NCI-H146 treated with DMSO at 0.1 percent for 48 hours (cell line): ENCODE measurements around the gene HAGH.
"Not testable (repeated sequence)": the region's sequence is repeated elsewhere in the genome, so short reads cannot be mapped to it uniquely, and the experiment has no call there.

Source experiments
- DNase-seq: peaks from one replicate; lab custom pipeline; 2025; ENCODE audit not compliant: unreplicated experiment; lab: John Stamatoyannopoulos, UW

Gene HAGH

DNA sequence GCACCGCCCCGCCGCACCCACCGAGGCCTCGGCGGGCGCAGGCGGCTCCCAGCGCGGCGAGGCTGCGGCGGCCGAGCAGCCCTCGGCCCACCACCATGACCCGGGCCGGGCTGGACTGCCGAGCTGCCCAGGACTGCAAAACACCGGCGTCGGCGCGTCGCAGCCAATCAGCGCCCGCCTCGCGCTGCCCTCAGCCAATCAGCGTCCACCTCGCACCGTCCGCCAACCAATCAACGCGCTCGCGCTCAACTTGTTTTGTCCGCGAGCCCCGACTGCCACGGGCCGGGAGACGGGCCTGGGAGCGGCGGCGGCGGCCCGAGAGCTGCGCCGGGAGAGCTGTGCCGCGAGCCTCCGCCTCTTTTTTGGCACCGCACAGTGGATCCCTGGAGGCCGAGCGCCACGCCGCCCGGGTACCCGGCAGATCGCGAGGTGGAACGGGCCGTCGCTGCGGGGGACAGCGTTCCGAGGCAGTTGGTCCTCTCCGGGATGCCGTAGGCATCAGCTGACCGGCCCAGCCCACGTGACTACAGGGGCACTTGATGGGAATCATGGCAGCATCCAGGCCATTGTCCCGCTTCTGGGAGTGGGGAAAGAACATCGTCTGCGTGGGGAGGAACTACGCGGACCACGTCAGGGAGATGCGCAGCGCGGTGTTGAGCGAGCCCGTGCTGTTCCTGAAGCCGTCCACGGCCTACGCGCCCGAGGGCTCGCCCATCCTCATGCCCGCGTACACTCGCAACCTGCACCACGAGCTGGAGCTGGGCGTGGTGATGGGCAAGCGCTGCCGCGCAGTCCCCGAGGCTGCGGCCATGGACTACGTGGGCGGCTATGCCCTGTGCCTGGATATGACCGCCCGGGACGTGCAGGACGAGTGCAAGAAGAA is at the start of gene HAGH, which contains the start of gene FAHD1:
HAGH (minus strand) TSS at position 135 of the 883 bp plus-strand sequence; CDS start at position 97, 38 bp downstream.
FAHD1 (plus strand) TSS at position 516 of the 883 bp plus-strand sequence; CDS start at position 549, 33 bp downstream.
- peak; percentile 89 for DNase-seq

DNA sequence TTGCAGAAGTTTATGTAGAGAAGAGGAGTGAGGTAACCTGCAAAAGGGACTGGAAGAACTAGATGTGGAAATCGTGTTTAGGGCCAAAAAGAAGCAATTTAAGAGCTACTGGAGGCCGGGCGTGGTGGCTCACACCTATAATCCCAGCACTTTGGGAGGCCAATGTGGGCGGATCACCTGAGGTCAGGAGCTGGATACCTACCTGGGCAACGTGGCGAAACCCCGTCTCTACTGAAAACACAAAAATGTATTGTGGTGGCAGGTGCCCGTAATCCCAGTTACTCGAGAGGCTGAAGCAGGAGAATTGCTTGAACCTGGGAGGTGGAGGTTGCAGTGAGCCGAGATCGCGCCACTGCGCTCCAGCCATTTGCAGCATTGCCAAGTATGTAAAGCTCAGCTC is 49.4 kb upstream of the HAGH start:
- not testable (repeated sequence) for DNase-seq

DNA sequence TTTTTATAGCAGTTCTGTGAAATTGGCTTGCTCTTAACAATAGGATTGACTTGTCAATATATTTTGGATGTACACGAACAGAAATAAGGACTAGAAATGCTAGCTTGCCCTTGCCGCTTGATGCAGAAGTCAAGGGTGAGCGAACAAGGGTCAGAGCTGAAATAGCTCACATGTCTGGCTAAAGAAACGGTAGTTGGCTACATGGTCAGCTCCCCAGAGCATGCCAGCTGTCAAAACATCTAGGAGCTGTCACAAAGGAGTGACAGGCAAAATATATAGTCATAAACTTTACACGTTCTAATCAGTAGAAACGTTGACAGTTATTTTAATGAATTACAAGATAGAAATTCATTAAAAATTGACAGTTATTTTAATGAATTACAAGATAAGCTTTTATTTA is 48.2 kb upstream of the HAGH start:
- DNase-seq = no peak

DNA sequence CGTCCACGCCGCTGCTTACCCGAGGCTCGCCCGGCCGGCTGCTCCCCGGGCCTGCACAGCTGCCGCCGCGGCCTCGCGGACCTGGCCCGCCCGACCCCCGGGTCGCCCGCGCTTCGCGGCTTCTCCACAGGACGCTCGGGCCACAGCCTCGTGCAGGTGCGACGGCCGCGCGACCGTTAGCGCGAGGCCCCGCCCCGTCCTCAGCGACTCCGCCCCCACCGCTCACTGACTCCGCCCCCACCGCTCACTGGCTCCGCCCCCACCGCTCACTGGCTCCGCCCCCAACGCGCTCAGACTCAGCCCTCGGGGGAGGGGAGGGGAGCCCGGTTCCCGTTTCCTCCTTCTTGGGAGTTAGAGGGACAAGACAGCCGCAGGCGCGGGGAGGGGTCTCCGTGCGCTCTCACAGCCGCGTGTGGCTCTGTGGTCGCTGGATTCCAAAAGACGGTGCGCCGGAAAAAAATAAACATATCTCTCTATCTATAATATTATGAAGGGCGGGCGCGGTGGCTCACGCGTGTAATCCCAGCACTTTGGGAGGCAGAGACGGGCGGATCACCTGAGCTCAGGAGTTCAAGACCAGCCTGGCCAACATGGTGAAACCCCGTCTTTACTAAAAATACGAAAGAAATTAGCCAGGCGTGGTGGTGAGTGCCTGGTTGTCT is 45.5 kb upstream of the HAGH start, which contains the start of gene MEIOB:
MEIOB (minus strand) TSS at position 191 of the 662 bp plus-strand sequence. CDS start 3,989 bp downstream, outside the sequence.
- DNase-seq = peak; percentile 77

DNA sequence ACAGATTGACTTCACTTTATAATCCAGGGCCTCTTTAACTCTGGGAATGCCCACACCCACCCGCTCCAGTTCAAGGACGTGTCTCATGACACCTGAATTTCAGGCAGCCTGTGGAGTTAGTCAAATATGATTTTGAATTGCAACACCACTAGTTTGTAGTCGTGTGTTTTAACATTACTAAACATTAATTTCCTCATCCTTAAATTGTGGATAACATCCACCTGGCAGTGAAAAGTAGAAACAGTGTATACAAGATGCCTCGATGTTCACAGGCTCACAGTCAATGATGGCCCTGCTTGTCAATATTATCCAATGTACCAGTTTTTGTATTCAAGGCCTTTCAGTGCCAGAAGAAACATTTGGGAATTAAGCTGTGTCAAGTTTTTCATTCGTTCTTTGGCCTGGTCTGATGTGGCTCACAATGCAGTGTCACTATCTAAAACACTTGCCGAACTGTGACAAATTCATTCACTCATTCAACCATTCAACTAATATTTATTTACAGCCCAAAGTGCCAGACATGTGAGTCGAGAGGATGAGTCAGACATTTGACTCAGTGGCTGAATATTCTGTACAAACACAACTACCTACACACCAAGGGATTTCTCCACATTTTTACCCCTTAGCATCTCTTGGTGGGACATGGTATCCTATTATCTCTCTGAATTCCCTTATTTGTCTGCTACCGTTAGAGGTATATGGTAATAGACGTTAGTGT is 43.9 kb upstream of the HAGH start:
- no peak for DNase-seq

DNA sequence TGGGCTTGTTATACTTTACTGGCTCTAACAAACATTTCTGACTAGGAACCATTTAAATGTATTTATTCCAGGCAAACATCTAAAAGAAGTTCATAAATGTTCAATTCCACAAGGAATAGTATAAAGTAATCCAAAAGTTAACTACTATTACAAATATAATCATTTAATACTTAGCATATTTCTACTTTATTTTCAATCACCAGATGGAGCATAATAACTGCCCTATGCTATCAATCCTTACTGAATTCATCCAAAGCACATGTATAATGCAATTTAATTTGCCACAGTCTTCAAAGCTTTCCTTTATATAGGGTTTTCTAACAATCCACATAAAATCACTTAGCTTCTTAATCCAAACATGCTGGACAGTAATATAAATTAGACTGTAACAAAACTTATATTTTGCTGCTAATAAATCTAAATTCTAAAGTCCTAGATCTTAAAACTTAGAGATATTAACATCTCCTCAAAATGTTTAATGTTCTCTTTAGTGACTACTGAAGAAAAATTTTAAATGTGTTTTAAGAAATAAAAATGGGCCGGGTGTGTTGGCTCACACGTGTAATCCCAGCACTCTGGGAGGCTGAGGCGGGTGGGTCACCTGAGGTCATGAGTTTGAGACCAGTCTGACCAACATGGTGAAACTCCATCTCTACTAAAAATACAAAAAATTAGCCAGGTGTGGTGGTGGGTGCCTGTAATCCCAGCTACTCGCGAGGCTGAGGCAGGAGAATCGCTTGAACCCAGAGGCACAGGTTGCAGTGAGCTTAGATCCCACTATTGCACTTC is 39.5 kb upstream of the HAGH start:
- DNase-seq = no peak

DNA sequence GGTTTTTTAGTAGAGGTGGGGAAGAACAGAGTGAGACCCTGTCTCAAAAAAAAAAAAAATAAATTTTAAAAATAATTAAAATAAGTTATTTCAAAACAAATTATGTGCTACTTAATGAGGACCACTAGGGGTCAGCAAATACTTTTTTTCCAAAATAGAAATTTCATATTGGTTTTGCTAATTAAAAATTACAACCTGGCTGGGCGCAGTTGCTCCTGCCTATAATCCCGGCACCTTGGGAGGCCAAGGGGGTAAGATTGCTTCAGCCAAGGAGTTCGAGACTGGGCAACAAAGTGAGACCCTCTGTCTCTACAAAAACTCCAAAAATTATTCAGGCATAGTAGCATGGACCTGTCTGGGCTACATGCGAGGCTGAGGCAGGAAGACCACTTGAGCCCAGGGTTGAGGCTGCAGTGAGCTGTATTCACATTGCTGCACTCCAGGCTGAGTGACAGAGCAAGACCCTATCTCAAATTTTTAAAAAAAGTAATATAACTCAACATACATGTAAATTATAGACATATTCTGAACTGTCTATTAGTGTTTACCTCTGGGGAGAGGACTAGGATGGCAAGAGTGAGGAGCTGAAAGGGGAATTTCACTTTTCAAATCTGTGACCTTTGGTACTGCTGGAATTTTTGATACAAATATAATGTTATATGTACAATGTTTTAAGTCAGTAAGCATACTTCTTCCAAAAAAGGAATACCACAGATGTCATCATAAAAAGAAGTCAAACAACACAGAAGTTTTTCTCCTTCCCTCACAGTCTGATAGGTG is 37.2 kb upstream of the HAGH start:
- no peak for DNase-seq

DNA sequence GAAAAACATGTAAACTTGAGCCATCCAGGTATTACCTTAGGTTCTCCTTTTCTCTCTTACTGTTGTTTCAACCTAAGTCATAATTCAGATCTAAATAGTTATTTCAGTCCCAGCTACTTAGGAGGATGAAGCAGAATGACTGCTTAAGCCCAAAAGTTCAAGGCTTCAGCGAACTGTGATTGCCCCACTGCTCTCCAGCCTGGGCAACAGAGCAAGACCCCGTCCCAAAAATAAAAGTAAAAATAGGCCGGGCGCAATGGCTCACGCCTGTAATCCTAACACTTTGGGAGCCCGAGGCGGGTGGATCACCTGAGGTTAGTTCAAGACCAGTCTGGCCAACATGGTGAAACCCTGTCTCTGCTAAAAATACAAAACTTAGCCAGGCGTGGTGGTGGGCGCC is 35.8 kb upstream of the HAGH start:
- DNase-seq = no peak

DNA sequence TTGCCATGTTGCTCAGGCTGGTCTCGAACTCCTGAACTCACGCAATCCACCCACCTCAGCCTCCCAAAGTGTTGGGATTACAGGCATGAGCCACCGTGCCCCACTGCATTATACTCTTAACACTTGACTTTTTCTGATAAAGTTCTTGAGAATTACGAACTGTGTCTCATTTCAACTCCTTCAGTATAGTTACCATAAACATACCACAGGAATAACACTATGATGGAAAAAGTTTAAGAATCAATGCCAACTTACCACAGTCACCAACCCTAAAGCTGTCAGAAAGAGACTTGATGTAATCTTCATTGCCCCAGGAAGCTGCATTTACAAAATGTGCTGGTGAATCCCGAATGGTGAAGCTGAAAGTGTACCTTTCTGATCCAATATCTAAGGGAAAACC is 35.1 kb upstream of the HAGH start:
- no peak for DNase-seq

DNA sequence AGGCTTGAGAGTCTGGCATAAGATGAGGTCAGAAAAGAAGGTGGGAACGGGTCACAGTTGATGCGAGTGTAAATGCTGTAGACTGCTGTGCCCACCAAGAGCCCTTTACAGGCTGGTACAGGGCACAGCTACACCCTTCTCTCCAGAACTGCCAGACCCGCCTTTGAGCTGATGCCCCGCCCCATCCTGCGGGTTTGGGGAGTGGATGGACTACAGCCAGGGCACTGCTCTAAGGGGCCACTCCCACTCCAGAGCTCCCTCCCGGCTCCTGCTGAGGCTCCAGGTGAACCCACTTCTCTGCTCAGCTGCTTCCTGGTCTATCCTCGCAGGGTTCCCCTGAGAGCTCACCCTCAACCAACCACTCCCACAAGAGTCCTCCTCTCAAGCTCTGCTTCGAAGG is 33.0 kb upstream of the HAGH start:
- no peak for DNase-seq

DNA sequence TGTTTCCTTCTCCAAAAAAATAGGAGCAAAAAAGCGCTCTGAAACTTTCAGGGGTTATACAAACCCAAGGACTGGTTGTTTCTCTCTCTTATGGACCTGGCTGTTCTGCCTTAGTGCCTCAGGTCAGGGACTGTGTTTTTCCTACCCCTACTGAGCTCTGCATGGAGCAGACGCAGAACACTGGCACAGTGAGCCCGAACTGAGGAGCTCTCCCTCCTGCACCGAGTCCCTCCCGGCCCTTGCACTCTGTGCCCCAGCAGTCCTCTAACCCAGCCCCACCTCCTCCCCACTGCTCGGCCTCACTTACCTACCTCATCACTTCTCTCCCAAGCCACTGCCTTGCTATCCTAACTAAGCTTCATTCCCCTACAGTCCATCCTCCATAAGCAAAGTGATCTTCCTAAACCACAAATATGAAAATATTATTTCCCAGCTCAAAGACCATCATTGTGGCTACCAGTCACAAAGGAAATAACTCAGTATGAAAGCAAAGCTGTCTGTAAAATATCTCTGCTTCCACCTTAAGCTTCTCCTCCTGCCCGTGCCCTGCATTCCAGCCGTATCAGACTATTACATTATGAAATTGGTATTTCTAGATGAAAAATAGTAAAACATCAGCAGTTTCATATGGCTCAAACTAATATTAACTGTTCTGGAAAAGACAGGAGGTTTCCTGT is 31.7 kb upstream of the HAGH start:
- DNase-seq = no peak

DNA sequence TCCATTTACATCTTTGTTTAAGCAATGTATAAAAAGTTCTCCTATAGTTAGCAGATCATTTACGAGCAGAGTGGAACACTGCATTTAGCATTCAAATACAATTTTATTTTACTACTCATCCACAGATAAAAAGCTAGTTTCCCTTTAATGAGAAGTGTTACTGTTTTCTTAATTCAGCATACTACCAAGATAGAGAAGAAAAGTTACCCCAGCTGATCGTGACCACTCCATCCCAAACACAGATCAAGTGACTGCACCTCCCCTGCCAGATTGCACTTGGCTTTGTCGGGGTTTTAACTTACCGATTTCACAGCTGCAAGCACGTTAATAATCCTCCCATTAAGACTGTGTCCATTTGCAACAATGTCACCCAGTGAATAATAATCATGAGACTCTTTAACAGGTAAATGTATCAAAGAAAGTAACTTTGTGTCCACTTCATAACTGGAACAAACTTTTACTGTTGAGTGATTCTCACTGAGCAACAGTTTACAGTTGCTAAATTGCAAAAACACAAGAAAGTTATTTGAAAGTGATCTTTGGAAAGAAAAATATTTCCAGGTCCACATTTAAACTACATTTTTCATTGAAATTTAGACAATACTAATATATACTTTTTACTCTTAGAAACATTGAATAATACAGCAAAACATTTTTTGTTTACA is 30.9 kb upstream of the HAGH start:
- DNase-seq = no peak

DNA sequence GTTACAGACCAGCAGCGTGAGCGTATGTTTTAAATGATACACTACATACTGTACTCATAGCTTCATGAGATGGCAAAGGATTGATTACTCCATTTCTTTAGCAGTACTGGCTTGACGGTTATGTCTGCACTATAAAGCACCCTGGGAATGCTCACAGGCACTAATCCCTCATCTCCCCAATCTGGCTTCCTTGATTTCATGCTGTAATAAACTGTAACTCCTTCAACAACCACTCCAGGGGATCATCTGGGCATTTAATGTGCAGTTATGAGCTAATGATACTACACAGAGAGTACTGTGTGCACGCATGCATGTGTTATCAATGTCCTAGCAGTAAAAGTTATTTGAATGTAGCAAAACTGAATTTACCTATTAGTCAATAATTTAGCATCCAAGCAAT is 25.2 kb upstream of the HAGH start:
- DNase-seq = no peak

DNA sequence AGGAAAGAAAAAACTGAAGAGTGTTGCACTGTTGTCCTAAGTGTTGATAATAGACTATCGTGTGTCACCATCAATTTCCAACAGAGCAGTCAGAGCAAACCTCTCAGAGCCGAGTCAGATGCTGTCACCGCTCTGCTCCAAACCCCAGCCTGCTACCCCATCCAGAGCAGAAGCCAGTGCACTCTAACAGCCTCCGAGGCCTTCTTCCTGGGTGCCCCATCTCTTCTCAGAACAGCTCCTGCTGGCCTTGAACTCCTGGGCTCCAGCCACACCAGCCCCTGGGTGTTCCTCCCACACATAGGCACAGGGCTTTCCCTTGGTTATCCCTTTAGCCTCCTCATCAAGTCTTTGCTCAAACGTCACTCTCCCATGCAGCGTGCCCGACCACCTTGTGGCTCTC is 24.4 kb upstream of the HAGH start:
- no peak for DNase-seq

DNA sequence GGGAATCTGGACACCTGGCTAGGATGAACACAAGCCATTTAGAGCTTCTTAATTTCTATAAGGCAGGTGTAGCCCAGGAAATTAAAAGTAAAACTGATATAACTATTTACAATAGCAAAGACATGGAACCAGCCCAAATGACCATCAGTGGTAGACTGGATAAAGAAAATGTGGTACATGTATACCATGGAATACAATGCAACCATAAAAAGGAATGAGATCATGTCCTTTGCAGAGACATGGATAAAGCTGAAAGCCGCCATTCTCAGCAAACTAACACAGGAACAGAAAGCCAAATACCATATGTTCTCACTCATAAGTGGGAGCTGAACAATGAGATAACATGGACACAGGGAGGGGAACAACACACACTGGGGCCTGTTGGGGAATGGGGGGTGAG is 19.8 kb upstream of the HAGH start:
- no peak for DNase-seq

DNA sequence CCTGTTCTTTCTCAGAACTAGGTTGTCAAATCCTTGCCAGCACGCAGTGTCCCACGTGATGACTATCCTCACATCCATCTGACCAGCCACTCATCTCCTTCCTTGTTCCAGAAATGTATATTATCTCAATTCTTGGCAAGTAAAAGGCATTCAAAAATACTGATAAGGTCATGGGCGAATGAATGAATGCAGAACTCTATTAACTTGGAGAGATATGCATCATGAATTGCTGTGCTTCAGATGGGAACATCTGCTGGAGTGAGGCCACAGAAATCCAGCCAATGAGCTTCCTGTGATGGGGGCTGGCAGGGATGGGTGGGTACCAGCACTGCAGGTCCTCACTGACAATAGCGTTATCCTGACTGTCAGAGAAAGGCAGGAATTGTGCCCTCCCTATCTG is 19.4 kb upstream of the HAGH start:
- DNase-seq = no peak

DNA sequence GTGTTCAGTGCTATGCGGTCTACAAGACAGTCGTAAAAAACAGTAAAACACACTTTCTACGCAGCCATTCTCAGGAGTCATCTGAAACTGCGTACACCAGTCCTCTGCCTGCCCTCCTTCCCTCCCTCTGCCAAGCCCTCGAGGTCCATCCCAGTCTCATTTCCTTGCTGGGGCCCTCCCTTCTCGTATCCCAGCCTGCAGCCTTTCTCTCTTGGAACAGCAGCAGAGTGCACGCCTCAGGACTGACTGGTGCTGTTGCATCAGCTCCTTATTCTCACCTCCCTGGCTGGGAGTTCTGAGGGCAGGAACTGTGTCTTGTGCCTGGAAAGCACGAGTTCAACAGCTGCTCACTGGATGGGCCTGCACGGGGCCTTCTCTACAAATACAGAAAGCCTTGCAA is 12.9 kb upstream of the HAGH start:
- DNase-seq = no peak

DNA sequence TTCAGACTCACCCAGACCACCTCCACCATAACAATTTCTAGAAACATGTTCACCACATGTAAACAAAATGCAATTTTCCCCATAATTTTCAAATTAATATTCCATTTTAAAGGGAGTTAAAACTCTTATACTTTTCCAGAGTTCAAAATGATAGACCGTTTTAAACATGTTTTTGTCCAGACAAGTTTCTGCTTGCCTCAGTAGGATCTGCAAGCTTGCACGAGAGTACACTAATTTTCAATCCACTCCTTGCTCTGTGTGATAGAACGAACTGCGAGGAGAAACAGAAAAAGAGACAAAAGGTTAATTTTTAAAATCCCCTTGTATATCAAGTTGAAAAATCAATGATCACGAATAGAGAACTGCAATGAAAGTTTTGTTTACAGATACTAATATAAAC is 7.5 kb upstream of the HAGH start:
- no peak for DNase-seq
